ENCODE data around the gene TEX29. TPM values are rescaled to one million over a fixed set of nuclear protein-coding genes. Genes with fewer than 3 reads are reported as not detected.

The TEX29 gene
- total RNA-seq, 1 experiment from 2014 or later, result not detected

- no peak for DNase-seq (ENCODE audit: low spot score)
These were observed 46.9 kb downstream of the TEX29 start for GRCh38 chr13:111367340-111367739.

DNA sequence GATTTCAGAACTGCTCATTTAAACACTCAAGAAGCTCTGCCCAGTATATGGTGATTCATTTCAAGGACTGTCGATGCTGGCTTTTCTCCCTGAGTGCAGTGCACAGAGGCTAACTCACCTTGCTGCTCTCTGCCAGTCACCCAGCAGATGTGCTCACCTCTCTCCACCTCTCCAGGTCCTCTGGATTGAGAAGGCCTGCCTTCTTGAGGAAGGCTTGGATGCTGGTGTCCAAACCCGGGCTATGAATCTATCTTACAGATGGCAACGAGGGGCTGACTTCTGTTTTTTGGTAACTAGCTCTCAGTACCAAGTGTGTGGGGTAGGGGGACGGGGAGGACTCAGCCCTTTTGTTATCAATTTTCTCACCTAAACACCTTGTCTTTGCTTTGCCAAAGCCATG is 47.6 kb downstream of the TEX29 start:
- DNase-seq (ENCODE audit: low spot score), result no peak

- no peak for DNase-seq (ENCODE audit: low spot score)
These were observed 49.7 kb downstream of the TEX29 start for GRCh38 chr13:111370147-111370546.

GRCh38 chr13:111370570-111371535 is 50.4 kb downstream of the TEX29 start:
- DNase-seq (ENCODE audit: low spot score), result no peak

GRCh38 chr13:111371720-111372119 is 51.3 kb downstream of the TEX29 start:
- no peak for DNase-seq (ENCODE audit: low spot score)

DNA sequence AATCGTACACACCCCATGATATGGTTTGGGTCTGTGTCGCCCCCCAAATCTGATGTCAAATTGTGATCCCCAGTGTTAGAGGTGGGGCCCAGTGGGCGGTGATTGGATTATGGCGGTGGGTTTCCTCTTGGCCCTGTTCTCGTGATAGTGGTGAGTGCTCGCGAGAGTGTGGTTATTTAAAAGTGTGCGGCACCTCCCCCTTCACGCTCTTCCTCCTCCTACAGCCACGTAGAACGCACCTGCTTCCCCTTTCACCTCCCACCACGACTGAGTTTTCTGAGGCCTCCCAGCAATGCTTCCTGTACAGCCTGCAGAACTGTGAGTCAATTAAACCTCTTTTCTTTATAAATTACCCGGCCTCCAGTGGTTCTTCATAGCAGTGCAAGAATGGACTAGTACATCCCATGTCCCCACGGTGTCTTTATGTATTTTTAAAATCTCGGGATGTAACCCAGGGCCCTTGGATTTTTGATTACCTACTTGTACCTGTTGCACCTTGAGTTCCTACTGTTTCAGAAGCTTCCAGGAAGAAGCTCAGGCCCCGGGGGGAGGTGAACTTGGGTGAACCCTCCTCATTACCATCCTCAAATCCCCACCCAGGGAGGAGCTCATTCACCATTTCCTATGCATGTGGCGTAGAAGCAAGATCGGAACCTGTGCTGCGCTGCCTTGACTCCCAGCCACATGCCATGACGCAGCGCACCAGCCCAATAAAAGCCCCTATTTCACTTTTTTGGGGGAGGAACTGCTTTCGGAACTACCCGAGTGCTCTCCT is 52.4 kb downstream of the TEX29 start:
- no peak for DNase-seq (ENCODE audit: low spot score)

- DNase-seq (ENCODE audit: low spot score), result no peak
These were observed 53.0 kb downstream of the TEX29 start for GRCh38 chr13:111373486-111373885.

- DNase-seq (ENCODE audit: low spot score), result no peak
These were observed 60.0 kb downstream of the TEX29 start for GRCh38 chr13:111380431-111380830.

DNA sequence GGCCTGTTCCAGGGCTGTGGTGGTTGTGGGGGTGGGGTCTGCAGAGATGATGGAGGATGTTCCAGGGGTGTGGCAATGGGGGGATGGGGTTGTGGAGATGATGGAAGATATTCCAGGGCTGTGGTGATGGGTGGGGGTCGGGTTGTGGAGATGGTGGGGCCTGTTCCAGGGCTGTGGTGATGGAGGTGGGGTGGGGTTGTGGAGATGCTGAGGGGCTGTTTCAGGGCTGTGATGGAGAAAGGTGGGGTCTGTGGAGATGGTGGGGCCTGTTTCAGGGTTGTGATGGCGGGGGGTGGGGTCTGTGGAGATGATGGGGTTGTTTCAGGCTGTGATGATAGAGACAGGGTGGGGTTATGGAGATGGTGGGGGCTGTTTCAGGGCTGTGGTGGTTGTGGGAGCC is 62.0 kb downstream of the TEX29 start:
- DNase-seq (ENCODE audit: low spot score), result no peak

- DNase-seq (ENCODE audit: low spot score), result no peak
These were observed 62.4 kb downstream of the TEX29 start for GRCh38 chr13:111382877-111383276.

GRCh38 chr13:111383591-111384440 is 63.4 kb downstream of the TEX29 start:
- no peak for DNase-seq (ENCODE audit: low spot score)

GRCh38 chr13:111384441-111385182 is 64.2 kb downstream of the TEX29 start:
- no peak for DNase-seq (ENCODE audit: low spot score)

DNA sequence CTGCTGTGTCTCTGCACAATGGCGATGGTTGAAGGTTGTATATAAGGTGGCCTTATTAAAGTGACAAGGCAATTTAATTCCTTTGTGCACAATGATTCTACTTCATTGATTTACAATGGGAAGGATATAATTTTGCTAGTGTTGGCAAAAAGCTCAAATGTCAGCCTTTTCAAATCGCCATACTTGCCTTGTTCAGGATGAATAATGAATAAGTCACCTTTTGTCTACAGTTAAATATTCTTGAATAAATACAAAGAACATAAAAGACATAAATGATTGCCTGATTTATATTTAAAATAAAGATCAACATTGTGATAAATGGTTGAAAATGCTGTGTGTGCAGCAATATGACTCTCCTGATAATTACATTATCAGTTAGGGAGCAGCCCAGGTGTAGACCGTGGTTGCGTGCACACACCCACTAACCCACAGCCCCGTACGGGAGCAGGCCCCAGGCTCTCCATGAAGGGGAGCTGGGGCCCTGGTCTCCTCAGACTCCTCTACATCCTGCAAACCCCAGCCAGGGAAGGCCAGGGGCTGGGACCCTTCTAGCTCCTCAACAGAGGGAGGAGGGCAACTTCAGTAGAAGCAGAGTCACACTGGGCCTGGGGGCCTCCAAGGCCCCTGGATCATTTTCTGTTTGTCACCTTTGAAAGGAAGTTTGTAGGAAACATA is 64.9 kb downstream of the TEX29 start:
- DNase-seq (ENCODE audit: low spot score), result no peak

GRCh38 chr13:111387026-111387871 is 66.8 kb downstream of the TEX29 start:
- no peak for DNase-seq (ENCODE audit: low spot score)

DNA sequence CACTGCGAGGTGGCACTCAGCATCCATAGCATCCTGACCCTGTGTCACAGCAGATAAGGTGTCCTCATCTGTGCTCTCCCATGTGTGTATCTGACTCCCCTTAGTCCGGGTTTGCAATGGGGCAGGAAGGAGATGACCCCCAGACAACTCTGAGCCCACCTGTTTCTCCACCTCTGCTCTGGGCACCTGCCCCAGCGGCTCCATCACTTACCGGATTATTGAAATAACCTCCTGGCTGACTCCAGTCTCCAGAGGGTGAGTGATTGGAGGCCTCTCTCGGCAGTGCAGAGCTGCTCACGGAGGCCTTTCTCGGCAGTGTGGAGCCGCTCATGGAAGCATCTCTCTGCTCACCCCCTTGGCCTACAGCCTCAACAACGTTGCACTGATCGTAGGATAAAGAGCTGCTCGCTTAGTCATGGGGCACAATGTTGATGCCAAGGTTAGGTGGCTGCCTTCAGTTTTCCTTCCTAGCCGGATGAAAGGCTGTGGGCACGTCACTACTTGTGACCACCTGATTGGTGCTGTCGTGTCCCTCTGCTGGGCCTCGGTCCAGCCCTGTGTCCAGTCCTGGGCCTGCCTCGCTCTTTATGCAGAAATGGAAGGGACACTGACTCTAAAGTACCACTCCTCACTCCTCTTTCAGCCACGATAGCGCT is 67.6 kb downstream of the TEX29 start:
- no peak for DNase-seq (ENCODE audit: low spot score)

- DNase-seq (ENCODE audit: low spot score), result no peak
These were observed 68.5 kb downstream of the TEX29 start for GRCh38 chr13:111388851-111389500.

- no peak for DNase-seq (ENCODE audit: low spot score)
These were observed 69.4 kb downstream of the TEX29 start for GRCh38 chr13:111389621-111390521.

Measured in H4 (cell line).